Heart left ventricle (tissue), 16 donors: Measurements from ENCODE around the gene ZBTB42. TPM values are rescaled to one million over a fixed set of nuclear protein-coding genes. Genes with fewer than 3 reads are reported as not detected.

Experiments
- ATAC-seq, 4 donors: fragments of 200-7000 bp; cut with Tn5 transposase; one replicate each; pipeline ENCODE4 v1.9.1; 2020 to 2022; ENCODE audit warnings: moderate library complexity in 4 of 4, mild to moderate bottlenecking in 3 of 4, moderate number of reproducible peaks in 1 of 4
- DNase-seq, 5 donors: peaks; one replicate each; pipeline ENCODE4 v3.0.0-alpha.2; 2020
- H3K27ac ChIP-seq, 12 donors: fragments of 200-600 bp; sonication (generic) in 4 of 12; one replicate each; pipeline versions ENCODE4 v1.5.0 to v1.8.0; 2016 to 2022; ENCODE audit warnings: mild to moderate bottlenecking in 2 of 12
- H3K27me3 ChIP-seq, 9 donors: fragments of 200-600 bp; sonication (generic) in 2 of 9; one replicate each; pipeline versions ENCODE4 v1.5.1 to v1.8.0; 2016 to 2022; ENCODE audit warnings: mild to moderate bottlenecking in 3 of 9
- H3K36me3 ChIP-seq, 9 donors: fragments of 200-600 bp; sonication (generic) in 2 of 9; one replicate each; pipeline versions ENCODE4 v1.5.0 to v1.8.0; 2018 to 2022; ENCODE audit warnings: mild to moderate bottlenecking in 2 of 9
- H3K4me1 ChIP-seq, 12 donors: fragments of 200-600 bp; sonication (generic) in 4 of 12; one replicate each; pipeline versions ENCODE4 v1.5.0 to v1.8.0; 2016 to 2022; ENCODE audit warnings: mild to moderate bottlenecking in 3 of 12
- H3K4me3 ChIP-seq, 12 donors: fragments of 200-600 bp; sonication (generic) in 4 of 12; one replicate each; pipeline versions ENCODE4 v1.5.0 to v1.8.0; 2017 to 2022; ENCODE audit warnings: mild to moderate bottlenecking in 9 of 12, moderate library complexity in 4 of 12
- H3K9me3 ChIP-seq, 12 donors: fragments of 200-600 bp; sonication (generic) in 4 of 12; one replicate each; pipeline versions ENCODE4 v1.5.0 to v1.8.0; 2016 to 2022; ENCODE audit warnings: mild to moderate bottlenecking in 1 of 12
- CTCF ChIP-seq, 12 donors: fragments of 200-600 bp; sonication (generic) in 4 of 12; IDR thresholded peaks; one replicate each; pipeline versions ENCODE4 v1.5.0 to v1.8.0; 2018 to 2022; ENCODE audit warnings: antibody characterized with exemption in 12 of 12, mild to moderate bottlenecking in 5 of 12
- POLR2A ChIP-seq, 2 donors: fragments of 450-650 bp; IDR thresholded peaks; one replicate each; pipeline ENCODE4 v1.6.1; 2017; ENCODE audit warnings: antibody characterized with exemption in 2 of 2, mild to moderate bottlenecking in 2 of 2, moderate library complexity in 2 of 2
- WGBS, 4 donors: extraction: QIAGEN DNeasy Blood & Tissue Kit in 2 of 4; methylation state at CpG; one replicate each; pipeline versions ENCODE4 v1.1.5 to v1.1.7; 2013 to 2018; 5-methylcytosine and 5-hydroxymethylcytosine counted together
- intact Hi-C, 10 donors: fragments of 100-400 bp; cut with DNase I; formaldehyde crosslinking; loops; one replicate each; pipeline versions ENCODE4 v1.11.1 to v1.14.2; 2022
- polyA plus RNA-seq, 2 donors: library from polyadenylated mRNA; stranded (reverse); fragments of 200-250 nt; gene quantifications; one replicate each; pipeline ENCODE4 v1.2.3, GENCODE V29; 2013
- total RNA-seq, 9 donors: library from RNA; depleted of rRNA in 2 of 9; stranded (reverse); fragments of >200 nt in 2 of 9; fragmentation: NEBNext Ultra II Directional in 3 of 9; extraction: Animal tissue kit (Norgen Biotek cat#: 25700) in 3 of 9; gene quantifications; one replicate each; pipeline versions ENCODE4 v1.1.0 to v1.2.4, GENCODE V29; 2016 to 2023
- donor health status: ischemic (EF 13 %, LVEDD 7.1; RV severe dilation, severe dysfunction).
- donor health status: healthy with polysubstance abuse.
- donor health status: DM: no; HTN: yes; CAD: no.
- donor health status: DM: no; HTN: no; CAD: no.
- donor health status: ischemic (EF 25% LVEDD 6.9; RV normal size, moderate dysfunction).
- donor health status: ischemic (EF 25% LVEDD 5.7; RV mildly dilated, moderate dysfunction).
- donor health status: healthy.
- donor health status: DM: yes; HTN: yes; CAD: no.
- donor health status: ischemic (EF 35%, LVEDD 5.7; RV mildly dilated, moderate dysfunction).
- donor health status: nonischemic (EF 11% LVEDD 7.7; RV severe dilation, severe dysfunction).
- donor health status: DM: yes; HTN: yes; CAD: no.
- donor health status: PGD.
- donor health status: ischemic (EF 29% LVEDD 5.4; RV normal size, mild dysfunction).
- donor health status: nonischemic (EF 23%, LVEDD 6.1; RV moderate dilation, normal function).

ZBTB42 gene
- total and polyA plus RNA-seq, 11 donors, result 4.2 to 12.9 (median 7.4) TPM

GRCh38 chr14:104824353-104824997 is 23.6 kb downstream of the ZBTB42 start:
- H3K4me1 ChIP-seq, result peaks cover 0 to 28% (median 18%) of the 10 kb centered on the region in 12 donors
- 95 to 99% (median 97%) methylated on average over 2 of the region's 2 CpGs for WGBS, 4 donors
- H3K4me3 ChIP-seq, result no peak overlapping the region
- H3K36me3 ChIP-seq, result no peaks in the 10 kb centered on the region
- H3K9me3 ChIP-seq, result no peaks in the 10 kb centered on the region
- H3K27ac ChIP-seq, result no peak overlapping the region
- no peak for ATAC-seq
- peaks cover 0 to 17% (median 0%) of the 10 kb centered on the region in 9 donors for H3K27me3 ChIP-seq
- TF ChIP-seq POLR2A (IDR thresholded peaks at IDR 0.05) (no peak), CTCF (IDR thresholded peaks at IDR 0.05) (no peak)
- no peak for DNase-seq
- intact Hi-C loops, result loop anchor here in 5 of 10 donors (2.0 kb wide), 3 partner anchors 52 to 56 kb away; no protein-coding TSS in a partner anchor

- peak overlapping the region in 8 of 12 donors; percentile 20 to 70 (median 46) for H3K27ac ChIP-seq
- H3K36me3 ChIP-seq, result no peaks in the 10 kb centered on the region
- TF ChIP-seq POLR2A (IDR thresholded peaks at IDR 0.05) (no peak), CTCF (IDR thresholded peaks at IDR 0.05) (peak; percentile 68 to 96 (median 84))
- intact Hi-C loops, result loop anchor here in 5 of 10 donors (1.0 to 2.0 kb wide), 2 partner anchors 58 kb away; no protein-coding TSS in a partner anchor
- H3K27me3 ChIP-seq, result peaks cover 0 to 17% (median 0%) of the 10 kb centered on the region in 9 donors
- ATAC-seq (peak; percentile 59 to 94 (median 88)), DNase-seq (peak; percentile 91 to 96 (median 91))
- H3K4me3 ChIP-seq, result peak overlapping the region; percentile 39 to 76 (median 68)
- H3K9me3 ChIP-seq, result no peaks in the 10 kb centered on the region
- peaks cover 0 to 22% (median 18%) of the 10 kb centered on the region in 12 donors for H3K4me1 ChIP-seq
- WGBS, 4 donors, result 0 to 2% (median 1%) methylated on average over 12 to 54 of the region's 54 CpGs
Measured at GRCh38 chr14:104826189-104826860, 25.4 kb downstream of the ZBTB42 start.

- H3K4me1 ChIP-seq, result peaks cover 0 to 22% (median 18%) of the 10 kb centered on the region in 12 donors
- DNase-seq (peak in 1 of 5 donors; percentile 33), ATAC-seq (peak in 1 of 4 donors; percentile 1)
- no peaks in the 10 kb centered on the region for H3K36me3 ChIP-seq
- intact Hi-C loops, result loop anchor here in 5 of 10 donors (1.0 to 2.0 kb wide), 2 partner anchors 58 to 59 kb away; no protein-coding TSS in a partner anchor
- 0 to 7% (median 2%) methylated on average over 4 to 27 of the region's 27 CpGs for WGBS, 4 donors
- no peaks in the 10 kb centered on the region for H3K9me3 ChIP-seq
- H3K4me3 ChIP-seq, result peak overlapping the region; percentile 20 to 76 (median 68)
- peak overlapping the region in 1 of 12 donors; percentile 19 for H3K27ac ChIP-seq
- peaks cover 0 to 17% (median 0%) of the 10 kb centered on the region in 9 donors for H3K27me3 ChIP-seq
- no peak for TF ChIP-seq POLR2A (IDR thresholded peaks at IDR 0.05)
- TF ChIP-seq CTCF (IDR thresholded peaks at IDR 0.05), result no peak
Measured at GRCh38 chr14:104826861-104827176, 25.9 kb downstream of the ZBTB42 start.
